ENCODE measurements around the gene CDC20. TPM values are rescaled to one million over a fixed set of nuclear protein-coding genes. Genes with fewer than 3 reads are reported as not detected.

CDC20 gene
- total and polyA plus RNA-seq, 4 donors = 3.6 to 6.1 (median 5.2) TPM

DNA sequence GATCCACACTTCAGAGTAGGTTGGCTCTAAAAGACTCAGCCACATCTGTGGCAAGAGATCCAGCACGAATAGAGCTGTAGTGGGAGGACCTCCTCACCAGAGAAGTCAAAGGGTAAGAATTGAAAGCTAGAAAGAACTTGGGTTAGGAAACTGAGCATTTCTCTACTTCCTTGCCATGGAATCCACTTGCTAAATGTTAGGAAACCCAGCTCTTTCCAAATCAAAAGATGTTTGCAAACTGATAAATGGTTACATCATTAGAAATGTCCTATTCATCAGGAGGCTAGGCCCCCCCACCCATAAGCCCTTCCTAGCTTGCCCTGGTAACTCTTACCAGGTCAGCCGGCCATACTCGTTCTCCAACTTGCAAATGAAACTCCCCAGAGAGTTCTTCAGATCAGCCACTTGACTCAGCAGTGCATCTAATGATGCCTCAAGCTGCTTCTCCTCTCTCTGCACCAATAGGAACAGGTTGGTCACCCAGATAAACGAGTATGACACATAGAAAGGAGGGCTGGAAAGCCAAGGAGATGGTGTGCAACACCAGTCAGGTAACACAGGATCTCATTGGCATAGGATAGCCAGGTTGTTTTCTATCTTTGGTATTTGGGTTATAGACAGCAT, 29.3 kb downstream of the CDC20 start:
- peaks cover 4 to 20% (median 18%) of the 10 kb centered on the region in 5 donors for H3K4me1 ChIP-seq (ENCODE audit: control insufficient read depth in 5 of 5, insufficient read depth in 5 of 5, low read length in 5 of 5)
- H3K27ac ChIP-seq (ENCODE audit: low read depth in 1 of 2, low read length in 1 of 2) = peak overlapping the region in 1 of 2 donors; percentile 9
- no peak overlapping the region for H3K4me3 ChIP-seq
- H3K9ac ChIP-seq (ENCODE audit: insufficient read depth in 1 of 2, low read length in 2 of 2) = peak overlapping the region in 1 of 2 donors; percentile 87
- 35 to 47% methylated on average over 4 of the region's 4 CpGs for WGBS, 2 donors
- H3K9me3 ChIP-seq (ENCODE audit: control insufficient read depth in 4 of 4, insufficient read depth in 3 of 4, low read length in 3 of 4) = peaks cover 0 to 2% (median 0%) of the 10 kb centered on the region in 4 donors
- H3K36me3 ChIP-seq (ENCODE audit: control insufficient read depth in 4 of 4, insufficient read depth in 4 of 4, low read length in 4 of 4) = peaks cover 35 to 41% (median 39%) of the 10 kb centered on the region in 4 donors
- no peak for TF ChIP-seq CTCF (IDR thresholded peaks at IDR 0.05; ENCODE audit: control extremely low read depth, extremely low read depth)
- no peak for ATAC-seq (ENCODE audit: insufficient read depth, low FRiP score)
- no peak for DNase-seq
- no peaks in the 10 kb centered on the region for H3K27me3 ChIP-seq (ENCODE audit: control insufficient read depth in 3 of 3, insufficient read depth in 3 of 3, low read length in 2 of 3)

GRCh38 chr1:43388613-43389012, 29.8 kb downstream of the CDC20 start:
- Histone ChIP-seq H3K9ac (ENCODE audit: insufficient read depth in 1 of 2, low read length in 2 of 2) (peak overlapping the region in 1 of 2 donors; percentile 87), H3K36me3 (ENCODE audit: control insufficient read depth in 4 of 4, insufficient read depth in 4 of 4, low read length in 4 of 4) (peaks cover 31 to 38% (median 36%) of the 10 kb centered on the region in 4 donors), H3K4me3 (no peak overlapping the region), H3K27me3 (ENCODE audit: control insufficient read depth in 3 of 3, insufficient read depth in 3 of 3, low read length in 2 of 3) (no peaks in the 10 kb centered on the region), H3K4me1 (ENCODE audit: control insufficient read depth in 5 of 5, insufficient read depth in 5 of 5, low read length in 5 of 5) (peaks cover 4 to 20% (median 14%) of the 10 kb centered on the region in 5 donors), H3K27ac (ENCODE audit: low read depth in 1 of 2, low read length in 1 of 2) (peak overlapping the region in 1 of 2 donors; percentile 9), H3K9me3 (ENCODE audit: control insufficient read depth in 4 of 4, insufficient read depth in 3 of 4, low read length in 3 of 4) (peaks cover 0 to 2% (median 0%) of the 10 kb centered on the region in 4 donors)
- TF ChIP-seq CTCF (IDR thresholded peaks at IDR 0.05; ENCODE audit: control extremely low read depth, extremely low read depth) = no peak
- WGBS, 2 donors = 37 to 38% methylated on average over 3 of the region's 3 CpGs
- DNase-seq (no peak), ATAC-seq (ENCODE audit: insufficient read depth, low FRiP score) (no peak)

DNA sequence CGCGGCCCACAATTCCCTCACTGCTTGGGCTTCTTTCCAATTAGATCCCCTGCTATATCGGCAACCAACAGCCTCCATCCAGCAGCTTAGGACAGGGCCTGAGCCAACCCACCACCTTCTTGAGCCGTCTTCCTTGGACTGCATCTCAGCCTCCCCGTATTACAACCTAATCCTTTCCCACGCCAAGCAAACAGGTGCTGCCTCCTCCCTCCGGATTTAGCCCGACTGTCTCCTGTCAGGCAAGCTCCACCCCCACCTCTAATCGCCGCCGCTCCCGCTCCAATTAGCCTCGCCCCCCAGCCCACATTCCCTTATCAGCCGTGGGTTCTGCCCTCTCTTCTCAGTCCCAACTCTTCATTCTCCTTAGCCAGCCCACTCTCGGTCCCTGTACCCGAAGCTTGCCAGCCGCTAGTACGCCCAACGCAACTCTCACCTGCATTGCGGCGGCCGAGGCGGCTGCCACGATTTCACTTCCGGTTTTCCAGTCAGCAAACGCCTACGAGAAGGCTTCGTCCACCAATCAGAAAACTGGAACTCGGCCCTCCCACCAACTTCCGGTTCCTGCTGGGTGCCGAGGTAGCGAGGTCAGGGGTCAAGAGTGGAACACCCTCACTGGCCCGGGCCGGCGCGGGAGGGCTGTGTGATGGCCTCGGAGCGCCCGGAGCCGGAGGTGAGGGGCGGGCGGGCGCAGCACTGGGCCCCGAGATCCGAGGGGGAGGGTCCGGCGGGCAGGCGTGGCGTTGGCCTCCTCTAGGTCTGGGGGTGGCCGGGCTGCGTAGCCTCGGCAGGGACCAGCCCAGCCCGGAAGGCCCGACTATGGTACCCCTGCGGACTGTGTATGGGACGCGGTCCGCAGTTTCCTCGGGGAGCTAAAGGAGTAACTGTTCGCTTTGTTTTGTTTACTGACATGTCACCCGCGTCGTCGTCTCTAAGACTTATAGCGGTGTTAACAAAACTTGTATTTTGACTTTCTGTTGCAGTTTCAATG, 30.8 kb downstream of the CDC20 start, which contains the start of the genes MED8 and SZT2:
Gene MED8 (minus strand): TSS at position 475 of the 988 bp plus-strand sequence. CDS start 36 bp downstream, at position 439.
Gene SZT2 (plus strand): TSS at position 574 of the 988 bp plus-strand sequence. CDS start 70 bp downstream, at position 644.
- no peak for TF ChIP-seq CTCF (IDR thresholded peaks at IDR 0.05; ENCODE audit: control extremely low read depth, extremely low read depth)
- Histone ChIP-seq H3K4me3 (peak within 1 kb of the TSS; percentile 98), H3K4me1 (ENCODE audit: control insufficient read depth in 5 of 5, insufficient read depth in 5 of 5, low read length in 5 of 5) (peaks cover 4 to 20% (median 14%) of the 10 kb centered on the region in 5 donors), H3K36me3 (ENCODE audit: control insufficient read depth in 4 of 4, insufficient read depth in 4 of 4, low read length in 4 of 4) (peaks cover 25 to 30% (median 27%) of the 10 kb centered on the region in 4 donors), H3K27me3 (ENCODE audit: control insufficient read depth in 3 of 3, insufficient read depth in 3 of 3, low read length in 2 of 3) (no peaks in the 10 kb centered on the region), H3K9me3 (ENCODE audit: control insufficient read depth in 4 of 4, insufficient read depth in 3 of 4, low read length in 3 of 4) (peaks cover 0 to 2% (median 0%) of the 10 kb centered on the region in 4 donors), H3K27ac (ENCODE audit: low read depth in 1 of 2, low read length in 1 of 2) (peak within 1 kb of the TSS; percentile 86 to 95), H3K9ac (ENCODE audit: insufficient read depth in 1 of 2, low read length in 2 of 2) (peak within 1 kb of the TSS; percentile 87 to 93)
- DNase-seq (peak; percentile 93 to 97 (median 96)), ATAC-seq (ENCODE audit: insufficient read depth, low FRiP score) (peak; percentile 97)
- 0 to 1% methylated on average over 54 to 65 of the region's 65 CpGs for WGBS, 2 donors
